GM12892 (cell line): ENCODE measurements around the gene KIRREL3.

Experiments
- POLR2A ChIP-seq: IDR thresholded peaks from 2 replicates; pipeline ENCODE4 v1.6.1; 2011; ENCODE audit warnings: low read depth, low read length, control low read depth
- POLR2AphosphoS5 ChIP-seq: IDR thresholded peaks from 2 replicates; pipeline ENCODE4 v1.6.1; 2011; ENCODE audit warnings: low read depth, low read length, control low read depth
- TAF1 ChIP-seq: IDR thresholded peaks from 2 replicates; pipeline ENCODE4 v1.6.1; 2011; ENCODE audit warnings: low read depth, mild to moderate bottlenecking, control low read depth, low read length, borderline replicate concordance

GRCh38 chr11:126430581-126431335 lies 569.8 kb downstream of the KIRREL3 start:
- TF ChIP-seq POLR2AphosphoS5 (no peak), TAF1 (no peak), POLR2A (no peak)
